ENCODE measurements around the gene EPB41L1.

DNA sequence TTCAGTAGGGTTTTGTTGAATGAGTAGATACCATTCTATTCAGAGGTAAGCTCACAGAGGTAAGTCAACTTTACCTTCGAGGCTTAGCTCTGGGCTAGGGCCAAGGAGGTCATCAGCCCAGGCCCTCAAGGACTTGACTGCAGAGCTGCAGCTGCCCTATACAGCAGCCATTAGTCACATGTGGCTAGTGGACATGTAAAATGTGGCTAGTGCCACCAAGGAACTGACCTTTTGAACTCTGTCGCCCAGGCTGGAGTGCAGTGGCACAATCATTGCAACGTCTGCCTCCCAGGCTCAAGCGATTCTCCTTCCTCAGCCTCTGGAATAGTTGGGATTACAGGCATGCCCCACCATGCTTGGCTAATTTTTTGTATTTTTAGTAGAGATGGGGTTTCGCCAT lies 47.9 kb upstream of the EPB41L1 start:
- TF ChIP-seq, protein P1, sequence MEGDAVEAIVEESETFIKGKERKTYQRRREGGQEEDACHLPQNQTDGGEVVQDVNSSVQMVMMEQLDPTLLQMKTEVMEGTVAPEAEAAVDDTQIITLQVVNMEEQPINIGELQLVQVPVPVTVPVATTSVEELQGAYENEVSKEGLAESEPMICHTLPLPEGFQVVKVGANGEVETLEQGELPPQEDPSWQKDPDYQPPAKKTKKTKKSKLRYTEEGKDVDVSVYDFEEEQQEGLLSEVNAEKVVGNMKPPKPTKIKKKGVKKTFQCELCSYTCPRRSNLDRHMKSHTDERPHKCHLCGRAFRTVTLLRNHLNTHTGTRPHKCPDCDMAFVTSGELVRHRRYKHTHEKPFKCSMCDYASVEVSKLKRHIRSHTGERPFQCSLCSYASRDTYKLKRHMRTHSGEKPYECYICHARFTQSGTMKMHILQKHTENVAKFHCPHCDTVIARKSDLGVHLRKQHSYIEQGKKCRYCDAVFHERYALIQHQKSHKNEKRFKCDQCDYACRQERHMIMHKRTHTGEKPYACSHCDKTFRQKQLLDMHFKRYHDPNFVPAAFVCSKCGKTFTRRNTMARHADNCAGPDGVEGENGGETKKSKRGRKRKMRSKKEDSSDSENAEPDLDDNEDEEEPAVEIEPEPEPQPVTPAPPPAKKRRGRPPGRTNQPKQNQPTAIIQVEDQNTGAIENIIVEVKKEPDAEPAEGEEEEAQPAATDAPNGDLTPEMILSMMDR (IDR thresholded peaks at IDR 0.05; ENCODE audit: poor library complexity, severe bottlenecking), result no peak
- TF ChIP-seq RAD21 (conservative IDR thresholded peaks at IDR 0.05) (no peak), EZH2 (IDR thresholded peaks at IDR 0.05; ENCODE audit: borderline replicate concordance, insufficient read depth, low read length, poor library complexity, severe bottlenecking) (no peak), POLR2AphosphoS5 (IDR thresholded peaks at IDR 0.05) (no peak), SMC3 (conservative IDR thresholded peaks at IDR 0.05; ENCODE audit: poor library complexity) (no peak), MXI1 (conservative IDR thresholded peaks at IDR 0.05; ENCODE audit: poor library complexity, severe bottlenecking) (no peak), EP300 (conservative IDR thresholded peaks at IDR 0.05; ENCODE audit: poor library complexity, severe bottlenecking) (no peak)
- TF ChIP-seq, protein P2, sequence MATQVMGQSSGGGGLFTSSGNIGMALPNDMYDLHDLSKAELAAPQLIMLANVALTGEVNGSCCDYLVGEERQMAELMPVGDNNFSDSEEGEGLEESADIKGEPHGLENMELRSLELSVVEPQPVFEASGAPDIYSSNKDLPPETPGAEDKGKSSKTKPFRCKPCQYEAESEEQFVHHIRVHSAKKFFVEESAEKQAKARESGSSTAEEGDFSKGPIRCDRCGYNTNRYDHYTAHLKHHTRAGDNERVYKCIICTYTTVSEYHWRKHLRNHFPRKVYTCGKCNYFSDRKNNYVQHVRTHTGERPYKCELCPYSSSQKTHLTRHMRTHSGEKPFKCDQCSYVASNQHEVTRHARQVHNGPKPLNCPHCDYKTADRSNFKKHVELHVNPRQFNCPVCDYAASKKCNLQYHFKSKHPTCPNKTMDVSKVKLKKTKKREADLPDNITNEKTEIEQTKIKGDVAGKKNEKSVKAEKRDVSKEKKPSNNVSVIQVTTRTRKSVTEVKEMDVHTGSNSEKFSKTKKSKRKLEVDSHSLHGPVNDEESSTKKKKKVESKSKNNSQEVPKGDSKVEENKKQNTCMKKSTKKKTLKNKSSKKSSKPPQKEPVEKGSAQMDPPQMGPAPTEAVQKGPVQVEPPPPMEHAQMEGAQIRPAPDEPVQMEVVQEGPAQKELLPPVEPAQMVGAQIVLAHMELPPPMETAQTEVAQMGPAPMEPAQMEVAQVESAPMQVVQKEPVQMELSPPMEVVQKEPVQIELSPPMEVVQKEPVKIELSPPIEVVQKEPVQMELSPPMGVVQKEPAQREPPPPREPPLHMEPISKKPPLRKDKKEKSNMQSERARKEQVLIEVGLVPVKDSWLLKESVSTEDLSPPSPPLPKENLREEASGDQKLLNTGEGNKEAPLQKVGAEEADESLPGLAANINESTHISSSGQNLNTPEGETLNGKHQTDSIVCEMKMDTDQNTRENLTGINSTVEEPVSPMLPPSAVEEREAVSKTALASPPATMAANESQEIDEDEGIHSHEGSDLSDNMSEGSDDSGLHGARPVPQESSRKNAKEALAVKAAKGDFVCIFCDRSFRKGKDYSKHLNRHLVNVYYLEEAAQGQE (IDR thresholded peaks at IDR 0.05; ENCODE audit: borderline replicate concordance), result no peak
